T-helper 2 cell (primary cell): Measurements from ENCODE around the gene OR2W1.

ENCODE experiments used
- DNase-seq, 5 experiments: peaks; one replicate each; pipeline versions ENCODE4 v3.0.0 to v3.0.0-alpha.2; 2012 to 2022

OR2W1 gene

DNA sequence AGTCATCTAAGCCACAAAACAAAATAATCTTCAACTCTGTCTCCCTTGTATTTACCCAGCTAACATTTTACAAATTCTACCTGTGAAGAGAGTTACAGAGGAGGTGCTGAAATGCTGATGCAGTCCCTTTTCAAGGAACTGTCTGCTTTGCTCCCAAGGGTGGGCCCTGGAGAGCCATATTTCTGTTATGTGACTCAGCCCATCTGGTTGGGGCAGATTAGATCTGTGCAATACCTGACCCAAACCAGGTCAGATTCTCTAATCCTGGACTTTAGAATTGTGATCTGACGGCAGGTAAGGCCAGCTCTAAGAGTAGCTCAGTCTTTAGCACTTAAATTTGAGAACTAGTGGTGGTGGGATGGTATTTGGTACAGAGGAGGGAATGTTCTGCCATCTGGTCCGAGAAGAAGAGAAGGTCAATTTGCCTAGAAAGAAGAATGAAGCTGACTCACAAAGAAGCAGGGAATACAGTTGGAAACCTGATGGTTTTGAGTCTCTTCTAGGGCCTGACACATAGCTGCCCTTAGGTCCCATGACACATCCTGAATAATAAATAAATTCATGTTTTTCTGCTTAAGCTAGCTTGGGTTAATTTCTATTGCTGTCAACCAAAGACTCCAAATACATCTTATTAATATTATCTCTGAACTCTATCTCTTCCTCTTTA is 48.0 kb downstream of the OR2W1 start:
- DNase-seq = no peak

DNA sequence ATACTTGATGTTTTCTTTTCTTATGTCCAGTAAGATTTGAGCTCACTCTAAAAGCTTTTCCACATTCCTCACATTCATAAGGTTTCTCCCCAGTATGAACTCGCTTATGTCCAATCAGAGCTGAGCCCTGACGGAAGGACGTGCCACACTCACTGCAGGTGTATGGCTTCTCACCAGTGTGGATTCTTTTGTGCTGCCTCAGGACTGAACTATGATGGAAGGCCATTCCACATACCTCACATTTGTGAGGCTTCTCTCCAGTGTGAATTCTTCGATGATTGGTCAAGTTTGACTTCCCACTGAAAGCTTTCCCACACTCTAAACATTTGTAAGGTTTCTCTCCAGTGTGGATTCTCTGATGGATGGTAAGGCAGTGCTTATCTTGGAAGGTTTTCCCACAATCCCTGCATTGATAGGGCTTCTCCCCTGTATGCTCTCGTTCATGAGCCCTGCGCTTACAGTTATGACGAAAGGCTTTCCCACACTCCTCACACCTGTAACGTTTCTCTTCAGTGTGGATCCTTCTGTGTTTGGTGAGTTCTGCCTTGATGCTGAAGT is 49.8 kb downstream of the OR2W1 start:
- no peak for DNase-seq
